ENCODE measurements around the gene TCEAL8. TPM values are rescaled to one million over a fixed set of nuclear protein-coding genes. Genes with fewer than 3 reads are reported as not detected.

TCEAL8 gene, protein sequence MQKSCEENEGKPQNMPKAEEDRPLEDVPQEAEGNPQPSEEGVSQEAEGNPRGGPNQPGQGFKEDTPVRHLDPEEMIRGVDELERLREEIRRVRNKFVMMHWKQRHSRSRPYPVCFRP
- total RNA-seq: 106 TPM

DNA sequence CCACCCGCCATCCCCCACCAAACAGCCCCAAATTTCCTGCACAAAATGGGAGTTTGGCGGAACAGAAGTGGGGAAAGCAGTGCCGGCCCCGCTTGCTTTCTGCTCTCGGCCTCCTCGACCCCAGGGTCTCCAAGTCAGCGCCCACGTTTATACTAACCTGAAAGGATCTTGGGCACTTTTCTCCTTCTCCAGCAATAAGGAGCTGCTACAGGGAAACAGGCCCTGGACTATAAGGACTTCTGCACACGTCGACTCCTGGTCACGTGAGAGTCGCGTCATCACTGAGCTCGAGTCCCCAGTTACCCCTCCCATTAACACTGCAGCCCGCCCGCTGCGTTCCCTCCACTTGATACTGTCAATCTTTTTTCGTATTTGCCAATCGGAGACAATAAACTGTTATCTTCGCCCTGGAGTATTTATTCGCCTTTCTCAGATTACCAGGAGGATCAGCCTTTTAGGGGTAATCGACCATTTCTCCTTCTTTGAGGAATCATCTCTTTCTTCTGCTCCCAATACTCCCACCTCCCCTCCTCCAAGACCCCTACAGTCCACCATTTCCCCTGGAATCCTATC lies at the start of gene TCEAL8:
TSS of gene TCEAL8 (minus strand) at position 235 of the 573 bp plus-strand sequence. CDS start 1,176 bp downstream, outside the sequence.

DNA sequence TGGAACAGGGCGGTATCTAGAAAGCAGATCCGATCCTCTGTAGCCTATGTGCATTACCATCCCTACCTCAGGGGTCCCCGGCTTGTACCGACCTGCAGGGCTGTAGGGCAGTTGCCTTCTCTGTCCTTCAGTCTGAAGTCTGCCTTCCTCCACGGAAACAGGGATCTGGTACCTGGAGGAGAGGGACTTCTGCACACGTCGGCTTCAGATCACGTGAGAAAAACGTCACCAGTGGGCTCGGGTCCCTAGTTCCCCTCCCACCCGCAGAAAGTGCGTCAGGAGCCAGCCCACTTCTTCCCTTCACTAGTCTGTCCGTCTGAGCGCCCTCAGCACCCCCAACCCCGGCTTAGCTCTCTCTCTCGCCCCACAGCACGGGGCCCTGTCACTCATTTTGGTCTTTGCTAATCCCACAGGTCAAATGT lies 21.6 kb upstream of the TCEAL8 start, which contains the start of gene TCEAL5:
TSS of gene TCEAL5 (minus strand) at position 170 of the 422 bp plus-strand sequence. CDS start 2,187 bp downstream, outside the sequence.

DNA sequence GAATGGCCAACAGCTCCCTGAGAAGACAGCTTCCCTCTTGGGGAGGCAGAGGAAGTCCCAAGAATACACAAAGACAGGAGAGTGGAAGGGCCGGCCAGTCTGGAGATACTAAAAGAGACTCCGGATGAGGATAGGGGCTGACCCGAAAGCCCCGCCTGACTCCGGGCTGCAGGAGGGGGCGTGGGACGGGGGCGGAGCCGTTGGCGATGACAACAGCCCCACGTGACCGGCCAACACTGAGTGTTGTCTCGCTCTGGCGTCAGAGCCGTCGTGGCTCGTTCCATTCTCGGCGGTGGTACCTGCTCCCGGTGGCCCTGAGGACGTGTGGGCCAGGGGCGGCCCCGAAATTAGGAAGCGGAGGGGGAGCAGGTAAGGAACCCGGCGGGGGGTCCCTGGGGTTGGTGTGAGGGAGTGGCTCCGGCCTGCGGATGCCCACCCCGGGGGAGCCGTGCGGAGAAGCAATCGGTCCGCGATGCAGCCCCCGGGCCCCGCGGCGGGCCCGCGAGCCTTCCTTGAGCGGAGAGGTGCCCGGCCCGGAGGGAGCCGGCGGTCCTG lies 40.0 kb downstream of the TCEAL8 start, which contains the start of gene BEX4:
TSS of gene BEX4 (plus strand) at position 239 of the 555 bp plus-strand sequence. CDS start 1,046 bp downstream, outside the sequence.

Other genes starting within 250 kb of the TCEAL8 start
- gene BEX1, start 191.0 kb downstream of the TCEAL8 start, total RNA-seq: 172 TPM
- not detected for gene NXF3, start 162.0 kb downstream of the TCEAL8 start, total RNA-seq
- 126 TPM for gene BEX4, start 40.0 kb downstream of the TCEAL8 start, total RNA-seq
- 13.6 TPM for gene TCEAL5, start 21.6 kb upstream of the TCEAL8 start, total RNA-seq
- 113 TPM for gene BEX2, start 55.8 kb upstream of the TCEAL8 start, total RNA-seq
- gene TCEAL7, start 75.1 kb upstream of the TCEAL8 start, total RNA-seq: 155 TPM
- 42.9 TPM for gene TCEAL9, start 101.4 kb upstream of the TCEAL8 start, total RNA-seq
- gene BEX3, start 121.4 kb upstream of the TCEAL8 start, total RNA-seq: 289 TPM

Data from diencephalon (tissue), 1 donor.